Stimulated activated CD4-positive, alpha-beta T cell treated with anti-CD3 and anti-CD28 coated beads, Interleukin-4, amount 100 ng/mL, for 24 hours (primary cell): Measurements from ENCODE around the gene PARP15.
A peak's percentile ranks its signal among the peaks of the same experiment; 100 is the strongest.
"Not testable (repeated sequence)": the region's sequence is repeated elsewhere in the genome, so short reads cannot be mapped to it uniquely, and the experiment has no call there.

Experiments used
- DNase-seq: peaks from one replicate; pipeline ENCODE4 v3.0.0-alpha.2; 2020

The PARP15 gene

DNA sequence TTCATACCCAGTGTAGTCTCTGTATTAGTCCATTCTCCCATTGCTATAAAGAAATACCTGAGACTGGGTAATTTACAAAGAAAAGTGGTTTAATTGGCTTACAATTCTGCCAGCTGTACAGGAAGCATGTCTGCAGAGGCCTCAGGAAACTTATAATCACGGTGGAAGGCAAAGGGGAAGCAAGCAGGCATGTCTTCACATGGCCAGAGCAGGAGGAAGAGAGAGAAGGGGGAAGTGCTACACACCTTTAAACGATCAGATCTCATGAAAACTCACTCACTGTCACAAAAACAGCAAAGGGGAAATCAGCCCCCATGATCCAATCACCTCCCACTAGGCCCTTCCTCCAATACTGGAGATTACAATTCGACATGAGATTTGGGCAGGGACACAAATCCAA, 96.9 kb downstream of the PARP15 start:
- no peak for DNase-seq

DNA sequence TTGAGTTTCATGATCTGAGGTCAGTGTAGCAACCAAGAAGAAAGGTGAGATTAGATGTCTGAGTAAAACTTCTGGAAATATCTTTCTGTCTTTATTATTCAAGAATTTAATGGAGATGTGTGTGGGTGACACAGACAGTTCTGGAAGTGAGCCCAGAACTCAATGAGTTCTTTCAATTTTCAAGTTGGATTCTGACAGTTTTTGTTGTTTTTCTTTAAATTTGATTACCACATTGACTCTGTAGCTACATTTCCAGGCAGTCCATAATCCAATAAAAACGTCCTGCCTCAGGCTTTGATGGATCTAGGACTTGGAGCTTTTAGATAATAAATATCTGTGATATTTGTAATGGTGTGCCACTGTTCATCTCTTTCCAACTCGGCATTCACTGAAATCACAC, 99.3 kb downstream of the PARP15 start:
- no peak for DNase-seq

DNA sequence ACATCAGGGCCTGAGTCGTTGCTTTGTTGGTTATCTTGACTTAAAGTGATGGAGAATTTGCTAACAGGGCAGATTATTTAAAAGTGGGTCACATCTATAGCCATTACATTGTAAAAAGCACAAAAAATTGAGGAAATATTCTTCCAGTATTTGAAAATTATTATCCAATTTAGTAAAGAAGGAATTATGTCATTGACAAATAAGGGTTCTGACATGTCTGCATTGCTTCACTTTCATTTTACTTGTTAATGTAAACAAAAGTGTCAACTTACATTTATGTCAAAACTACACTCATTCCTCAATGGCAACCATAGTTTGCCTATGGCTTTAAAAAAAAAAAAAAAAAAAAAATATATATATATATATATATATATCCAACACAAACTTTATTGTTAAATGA, 99.8 kb downstream of the PARP15 start:
- DNase-seq = no peak

DNA sequence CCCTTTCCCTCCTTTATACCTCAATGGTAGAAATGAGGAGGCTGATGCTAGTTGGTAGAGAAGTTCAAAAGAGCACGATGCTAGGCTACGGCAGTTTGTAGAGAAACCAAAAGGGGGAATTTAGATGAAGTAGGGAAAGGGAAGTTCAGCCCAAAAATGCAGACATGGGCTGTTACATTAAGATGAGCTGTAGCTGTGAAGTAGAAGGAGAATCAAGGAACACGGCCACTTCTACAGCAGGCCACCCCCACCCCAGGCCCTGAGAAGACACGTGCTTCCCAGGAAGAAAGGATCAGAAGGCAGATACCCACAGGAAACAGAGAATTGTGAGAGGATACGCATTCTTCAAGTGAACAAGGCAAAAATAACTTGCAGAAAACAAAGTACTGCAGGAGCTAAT, 101.1 kb downstream of the PARP15 start:
- no peak for DNase-seq

DNA sequence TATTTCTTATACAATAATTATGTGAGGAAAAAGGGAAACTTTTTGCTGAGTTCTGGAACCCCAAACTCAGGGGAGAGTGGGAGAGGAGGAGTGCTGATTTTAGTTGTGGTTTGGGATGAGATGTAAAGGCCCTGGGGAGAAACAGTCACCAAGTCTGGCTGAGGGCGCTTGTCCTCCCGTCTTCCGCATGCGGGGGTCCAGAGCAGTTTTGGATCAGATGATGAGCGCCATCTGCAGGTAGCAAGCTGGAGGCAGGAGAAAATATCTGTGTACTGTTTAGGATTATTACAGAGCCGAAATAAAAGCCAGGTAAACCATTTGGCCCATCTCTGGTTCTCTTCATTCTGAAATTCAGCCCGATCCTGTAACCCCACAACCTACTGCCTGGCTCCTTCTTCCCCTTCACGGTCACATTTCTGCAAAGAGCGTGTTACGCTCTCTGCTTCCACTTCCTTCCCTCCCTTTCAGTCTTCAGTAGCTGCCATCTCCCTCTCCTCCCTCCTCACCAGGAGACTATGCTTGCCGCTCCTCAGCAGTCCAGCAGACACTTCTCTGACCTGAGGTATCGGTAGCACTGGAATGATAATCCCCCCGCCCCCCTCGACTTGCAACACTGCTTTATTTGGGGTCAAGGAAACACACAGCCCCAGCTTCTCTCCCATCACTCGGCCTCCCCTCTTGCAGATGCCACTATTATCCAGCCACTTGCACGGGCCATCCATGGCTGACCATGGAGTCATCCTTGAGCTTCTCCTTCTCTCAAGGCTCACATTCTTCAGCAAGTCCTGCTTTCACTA, 101.8 kb downstream of the PARP15 start:
- DNase-seq = peak; percentile 87

DNA sequence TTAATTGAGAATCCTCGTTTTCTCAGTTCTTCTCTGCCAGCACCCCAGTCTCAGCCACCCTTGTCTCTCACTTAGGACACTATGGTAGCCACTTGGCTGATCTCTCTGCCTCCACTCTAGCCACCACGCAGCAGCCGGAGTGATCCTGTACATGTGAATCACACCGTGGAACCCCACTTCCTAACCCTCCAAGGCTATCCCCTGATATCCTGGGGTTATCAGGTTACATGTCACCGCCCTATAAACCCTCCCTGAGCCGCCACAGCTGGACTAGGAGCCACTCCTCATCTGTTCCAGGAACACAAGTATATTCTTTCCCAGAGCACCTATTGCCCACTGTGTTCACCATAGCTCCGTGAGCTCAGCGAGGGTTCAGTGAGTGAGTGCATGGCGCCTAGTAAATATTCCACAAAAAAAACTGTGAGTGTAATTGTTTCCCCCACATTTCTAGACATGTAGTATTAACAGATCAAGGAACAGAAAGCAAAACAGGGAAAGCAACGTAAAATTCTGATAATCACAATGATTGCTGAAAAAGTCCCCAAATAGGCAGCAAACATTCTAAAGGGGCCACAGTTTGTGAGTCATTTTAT, 102.5 kb downstream of the PARP15 start:
- DNase-seq = no peak

DNA sequence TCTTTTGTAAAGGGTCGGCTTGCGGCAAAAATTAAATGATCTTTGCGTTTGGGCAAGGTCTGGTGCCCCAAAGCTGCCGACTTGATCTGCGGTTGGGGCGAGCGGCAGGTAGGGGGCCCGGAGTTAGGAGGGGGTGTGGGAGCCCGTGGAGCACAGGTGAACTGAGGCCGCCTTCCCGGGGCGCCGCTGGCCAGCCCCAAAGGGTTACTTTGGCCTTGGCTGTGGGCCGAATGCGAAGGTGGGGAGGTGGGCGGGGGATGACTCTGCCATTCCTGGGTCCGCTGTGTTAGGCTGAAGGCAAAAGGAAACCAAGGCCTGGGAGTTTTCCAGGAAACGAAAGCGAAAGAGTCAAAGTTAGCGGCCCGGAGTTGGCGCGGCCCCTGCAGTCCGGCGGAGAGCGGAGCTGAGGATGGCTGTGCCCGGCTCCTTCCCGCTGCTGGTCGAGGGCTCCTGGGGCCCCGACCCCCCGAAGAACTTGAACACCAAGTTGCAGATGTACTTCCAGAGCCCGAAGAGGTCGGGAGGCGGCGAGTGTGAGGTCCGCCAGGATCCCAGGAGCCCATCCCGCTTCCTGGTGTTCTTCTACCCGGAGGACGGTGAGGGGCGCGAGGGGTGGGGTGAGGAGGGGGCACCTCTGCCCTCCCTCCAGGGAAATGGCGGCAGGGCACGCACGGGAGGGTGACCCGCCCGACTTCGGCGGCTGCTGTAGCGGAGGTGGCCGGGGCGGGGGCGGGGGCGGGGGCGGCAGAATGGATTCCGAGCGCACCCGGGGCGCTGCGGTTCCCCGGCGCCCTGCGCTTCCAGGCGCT, 103.2 kb downstream of the PARP15 start, which contains the start of gene PARP14:
Gene PARP14 (plus strand): TSS at position 365 of the 809 bp plus-strand sequence. CDS start 45 bp downstream, at position 410.
- peak; percentile 64 for DNase-seq

DNA sequence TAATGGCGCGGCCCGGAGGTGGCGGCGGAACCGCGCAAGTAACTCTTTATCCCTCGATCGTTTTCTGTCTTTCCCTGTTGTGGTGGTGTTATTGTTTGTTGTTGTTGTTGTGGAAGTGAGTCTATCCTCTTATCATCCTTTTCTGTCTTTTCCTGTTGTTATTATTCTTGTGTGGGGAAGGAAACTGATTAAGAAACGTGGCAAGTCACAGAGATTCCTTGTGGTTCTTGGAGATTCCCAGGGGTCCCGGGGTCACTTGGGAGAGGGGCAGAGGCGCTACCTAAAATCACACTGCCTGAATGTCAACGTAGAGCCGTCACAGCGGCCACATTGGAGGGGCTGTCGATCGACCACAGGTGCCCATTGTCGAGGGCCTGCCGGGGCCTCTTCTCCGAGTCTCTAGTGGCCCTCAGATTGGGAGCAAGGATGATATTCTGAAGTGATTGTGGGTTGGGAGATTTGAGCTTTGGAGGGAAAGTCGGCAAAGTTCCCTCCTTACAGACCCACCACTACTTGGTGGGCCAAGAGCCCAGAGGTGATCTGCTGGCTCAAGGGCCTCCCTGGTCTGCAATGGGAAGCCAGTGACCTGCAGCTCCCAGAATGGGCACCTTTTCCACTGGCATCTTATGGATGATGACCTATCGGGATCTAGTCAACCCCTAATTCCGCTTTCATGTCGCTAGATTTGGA, 104.0 kb downstream of the PARP15 start:
- DNase-seq = no peak

DNA sequence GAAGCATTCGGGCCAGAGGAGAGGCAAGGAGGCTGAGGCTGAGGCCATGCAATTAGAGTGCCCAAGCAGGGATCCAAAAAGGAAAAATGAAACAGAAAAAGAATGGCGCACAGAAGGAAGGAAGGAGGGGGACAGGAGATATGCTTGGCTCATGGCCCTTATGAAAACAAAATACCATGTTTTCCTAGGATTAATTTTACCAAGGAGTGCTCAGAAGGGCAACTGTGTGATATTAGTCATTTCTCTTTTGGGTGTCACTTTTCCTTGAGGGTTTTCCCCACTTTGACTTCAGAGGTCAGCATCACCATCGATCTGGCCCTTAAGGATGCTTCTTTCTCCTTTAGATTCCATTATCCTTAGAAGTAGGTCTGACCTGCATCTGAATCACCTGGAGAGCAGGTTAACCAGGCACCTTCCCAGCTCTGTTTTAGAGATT, 104.5 kb downstream of the PARP15 start:
- DNase-seq = no peak

DNA sequence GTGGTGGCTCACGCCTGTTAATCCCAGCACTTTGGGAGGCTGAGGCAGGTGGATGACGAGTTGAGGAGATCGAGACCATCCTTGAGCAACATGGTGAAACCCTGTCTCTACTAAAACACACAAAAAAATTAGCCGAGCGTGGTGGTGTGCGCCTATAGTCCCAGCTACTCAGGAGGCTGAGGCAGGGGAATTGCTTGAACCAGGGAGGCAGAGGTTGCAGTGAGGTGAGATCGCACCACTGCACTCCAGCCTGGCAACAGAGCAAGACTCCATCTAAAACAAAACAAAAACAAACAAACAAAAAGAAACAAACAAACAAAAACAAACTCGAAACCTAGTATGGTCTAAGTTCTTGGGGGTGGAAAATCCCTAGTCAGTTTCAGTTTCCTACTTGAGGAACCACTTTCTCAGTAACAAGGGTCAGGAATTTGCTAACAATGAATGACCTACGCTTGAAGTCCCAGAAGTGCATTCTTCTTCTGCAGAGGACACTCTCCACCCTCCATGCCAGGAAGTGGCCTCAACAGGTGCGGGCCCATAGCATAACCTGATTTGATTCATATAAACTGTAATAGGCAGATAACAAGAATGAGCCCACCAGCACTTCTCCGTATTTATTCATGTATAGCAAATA, 105.4 kb downstream of the PARP15 start:
- not testable (repeated sequence) for DNase-seq

DNA sequence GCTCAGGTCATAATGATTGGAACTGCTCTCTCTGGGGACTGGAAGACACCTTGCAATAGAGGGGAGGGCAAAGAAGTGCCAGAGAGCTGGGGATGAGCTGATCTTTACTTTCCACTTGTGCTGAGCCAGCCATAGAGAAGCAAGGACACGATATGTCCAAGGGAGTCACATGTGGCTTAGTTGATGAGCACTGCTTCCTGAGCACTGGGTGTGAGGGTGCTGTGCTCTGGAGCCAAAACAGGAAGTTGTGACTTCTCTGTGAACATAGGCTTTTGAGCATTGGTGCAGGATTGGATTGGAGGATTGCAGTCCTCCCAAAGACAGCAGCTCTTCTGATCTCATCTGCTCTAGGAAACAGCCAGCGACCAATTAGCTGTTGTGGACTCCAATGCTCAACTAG, 109.8 kb downstream of the PARP15 start:
- no peak for DNase-seq
